Right lobe of liver (tissue), 6 donors: ENCODE results near the gene MAU2. TPM values are rescaled to one million over a fixed set of nuclear protein-coding genes. Genes with fewer than 3 reads are reported as not detected.

ENCODE experiments used
- ATAC-seq, 4 donors: fragments of 200-7000 bp; cut with Tn5 transposase; one replicate each; pipeline ENCODE4 v1.9.1; 2020; ENCODE audit warnings: mild to moderate bottlenecking in 4 of 4, moderate library complexity in 4 of 4
- DNase-seq, 3 donors: peaks; one replicate each; pipeline ENCODE4 v3.0.0-alpha.2; 2020
- H3K27ac ChIP-seq, 3 donors: fragments of 200-600 bp; one replicate each; pipeline ENCODE4 v1.8.0; 2022
- H3K27me3 ChIP-seq, 2 donors: fragments of 200-600 bp; one replicate each; pipeline ENCODE4 v1.8.0; 2022
- H3K36me3 ChIP-seq, 4 donors: fragments of 200-600 bp; sonication (generic) in 1 of 4; one replicate each; pipeline versions ENCODE4 v1.5.1 to v1.8.0; 2017 to 2022; ENCODE audit warnings: control low read depth in 1 of 4
- H3K4me1 ChIP-seq, 4 donors: fragments of 200-600 bp; sonication (generic) in 1 of 4; one replicate each; pipeline versions ENCODE4 v1.5.1 to v1.8.0; 2017 to 2022; ENCODE audit warnings: control low read depth in 1 of 4
- H3K4me3 ChIP-seq, 3 donors: fragments of 200-600 bp; one replicate each; pipeline ENCODE4 v1.8.0; 2022
- H3K9me3 ChIP-seq, 4 donors: fragments of 200-600 bp; sonication (generic) in 1 of 4; one replicate each; pipeline versions ENCODE4 v1.5.1 to v1.8.0; 2017 to 2022; ENCODE audit warnings: control low read depth in 1 of 4
- POLR2A ChIP-seq: fragments of 450-650 bp; IDR thresholded peaks from one replicate; pipeline ENCODE4 v1.6.1; 2017; ENCODE audit warnings: antibody characterized with exemption, mild to moderate bottlenecking
- WGBS: methylation state at CpG from one replicate; pipeline ENCODE4 v1.1.6; 2018; ENCODE audit warnings: low coverage, low lambda C conversion rate; ENCODE audit not compliant: insufficient coverage; ENCODE audit errors: missing lambda C conversion rate; 5-methylcytosine and 5-hydroxymethylcytosine counted together
- intact Hi-C, 2 donors: fragments of 100-400 bp; cut with DNase I; formaldehyde crosslinking; loops; one replicate each; pipeline versions ENCODE4 v1.11.2 to v1.14.1; 2022
- total RNA-seq, 6 experiments: library from RNA; depleted of rRNA in 2 of 6; stranded (reverse); fragments of >200 nt in 2 of 6; fragmentation: NEBNext Ultra II Directional in 3 of 6; extraction: Animal tissue kit (Norgen Biotek cat#: 25700) in 3 of 6; gene quantifications; one replicate each; pipeline versions ENCODE4 v1.1.0 to v1.2.4, GENCODE V29; 2016 to 2023
- TF ChIP-seq, protein P1 (sequence below), 4 donors: fragments of 200-600 bp in 3 of 4; fragments of 450-650 bp in 1 of 4; IDR thresholded peaks; one replicate each; pipeline versions ENCODE4 v1.5.1 to v1.8.0; 2016 to 2022; ENCODE audit warnings: antibody characterized with exemption in 4 of 4, mild to moderate bottlenecking in 2 of 4
- donor health status: DM: no; HTN: yes; CAD: no.
- donor health status: DM: no; HTN: no; CAD: no.
- donor health status: DM: no; HTN: no; CAD: no.
- donor health status: DM: no; HTN: yes; CAD: no.
- donor health status: DM: no; HTN: yes; CAD: no.

Gene MAU2
- total RNA-seq, 6 experiments from 2014 or later = 10.4 to 30.4 (median 19.3) TPM

DNA sequence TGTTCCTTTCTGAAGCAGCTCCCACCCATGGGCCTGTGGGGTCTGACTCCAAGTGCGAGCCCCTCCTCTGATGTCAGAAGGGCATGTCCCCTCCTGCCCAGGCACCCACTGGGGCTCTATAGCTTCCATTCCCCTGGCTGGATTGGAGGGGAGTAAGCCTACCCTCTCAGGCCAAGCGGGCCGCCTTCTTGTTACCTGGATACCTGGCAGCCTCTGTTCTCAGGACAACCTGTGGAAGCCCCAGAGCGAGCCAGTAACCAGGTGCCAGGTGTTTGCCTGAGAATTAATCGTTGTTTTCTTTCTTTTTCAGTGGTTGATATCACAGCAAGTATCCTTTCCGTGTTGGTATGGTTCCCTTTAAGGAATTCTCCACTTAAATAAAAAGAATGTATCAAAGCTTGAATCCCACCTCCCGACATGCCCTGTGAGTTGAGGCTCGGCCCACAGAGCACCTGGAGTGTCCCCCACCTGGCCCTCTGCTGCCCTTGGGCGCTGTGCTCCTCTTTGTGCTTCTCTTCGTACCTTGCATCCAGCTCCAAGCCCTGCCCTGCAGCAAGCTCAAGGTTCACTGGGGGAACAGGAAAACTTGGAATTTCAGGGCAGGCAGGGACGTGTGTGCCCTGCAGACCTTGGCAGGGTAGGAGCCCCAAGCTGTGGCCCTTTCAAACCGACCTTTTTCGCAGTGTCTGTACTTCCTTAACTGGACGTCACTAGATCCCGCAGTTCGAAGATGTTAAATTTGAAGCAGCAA, 15.0 kb downstream of the MAU2 start:
- DNase-seq = no peak
- Histone ChIP-seq H3K27me3 (no peaks in the 10 kb centered on the region), H3K27ac (no peak overlapping the region), H3K4me3 (no peak overlapping the region), H3K9me3 (no peaks in the 10 kb centered on the region), H3K4me1 (no peaks in the 10 kb centered on the region), H3K36me3 (peaks cover 0 to 46% (median 24%) of the 10 kb centered on the region in 4 donors)
- 86% methylated on average over 16 of the region's 16 CpGs for WGBS
- no peak for TF ChIP-seq POLR2A
- TF ChIP-seq, protein P1, sequence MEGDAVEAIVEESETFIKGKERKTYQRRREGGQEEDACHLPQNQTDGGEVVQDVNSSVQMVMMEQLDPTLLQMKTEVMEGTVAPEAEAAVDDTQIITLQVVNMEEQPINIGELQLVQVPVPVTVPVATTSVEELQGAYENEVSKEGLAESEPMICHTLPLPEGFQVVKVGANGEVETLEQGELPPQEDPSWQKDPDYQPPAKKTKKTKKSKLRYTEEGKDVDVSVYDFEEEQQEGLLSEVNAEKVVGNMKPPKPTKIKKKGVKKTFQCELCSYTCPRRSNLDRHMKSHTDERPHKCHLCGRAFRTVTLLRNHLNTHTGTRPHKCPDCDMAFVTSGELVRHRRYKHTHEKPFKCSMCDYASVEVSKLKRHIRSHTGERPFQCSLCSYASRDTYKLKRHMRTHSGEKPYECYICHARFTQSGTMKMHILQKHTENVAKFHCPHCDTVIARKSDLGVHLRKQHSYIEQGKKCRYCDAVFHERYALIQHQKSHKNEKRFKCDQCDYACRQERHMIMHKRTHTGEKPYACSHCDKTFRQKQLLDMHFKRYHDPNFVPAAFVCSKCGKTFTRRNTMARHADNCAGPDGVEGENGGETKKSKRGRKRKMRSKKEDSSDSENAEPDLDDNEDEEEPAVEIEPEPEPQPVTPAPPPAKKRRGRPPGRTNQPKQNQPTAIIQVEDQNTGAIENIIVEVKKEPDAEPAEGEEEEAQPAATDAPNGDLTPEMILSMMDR (IDR thresholded peaks at IDR 0.05) = no peak
- no peak for ATAC-seq
- intact Hi-C loops = no loop called here

DNA sequence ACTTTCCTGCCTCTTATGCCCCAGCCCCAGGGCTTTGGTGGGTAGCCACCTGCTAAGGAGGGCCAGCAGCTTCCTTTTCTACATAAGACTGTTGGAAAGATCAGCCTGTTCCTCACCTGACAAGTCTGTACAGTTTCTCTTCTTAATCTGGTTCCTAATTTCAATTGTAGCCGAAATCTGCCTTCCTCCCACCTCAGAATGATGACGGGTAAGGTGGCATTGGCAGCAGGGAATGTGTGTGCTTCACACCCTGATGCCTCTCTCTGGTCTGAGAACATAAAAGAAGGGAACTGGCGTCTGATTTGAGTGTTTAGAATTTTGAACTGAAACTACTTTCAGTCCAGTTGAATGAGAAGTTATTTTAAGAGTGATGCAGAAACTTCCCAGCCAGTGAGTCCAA, 16.0 kb downstream of the MAU2 start:
- TF ChIP-seq, protein P1 (IDR thresholded peaks at IDR 0.05) = no peak
- TF ChIP-seq POLR2A = no peak
- no peak for ATAC-seq
- Histone ChIP-seq H3K27ac (no peak overlapping the region), H3K9me3 (no peaks in the 10 kb centered on the region), H3K4me3 (no peak overlapping the region), H3K4me1 (no peaks in the 10 kb centered on the region), H3K36me3 (peaks cover 0 to 51% (median 23%) of the 10 kb centered on the region in 4 donors), H3K27me3 (no peaks in the 10 kb centered on the region)
- no peak for DNase-seq
- intact Hi-C loops = no loop called here
- WGBS = 63% methylated on average over 3 of the region's 3 CpGs

DNA sequence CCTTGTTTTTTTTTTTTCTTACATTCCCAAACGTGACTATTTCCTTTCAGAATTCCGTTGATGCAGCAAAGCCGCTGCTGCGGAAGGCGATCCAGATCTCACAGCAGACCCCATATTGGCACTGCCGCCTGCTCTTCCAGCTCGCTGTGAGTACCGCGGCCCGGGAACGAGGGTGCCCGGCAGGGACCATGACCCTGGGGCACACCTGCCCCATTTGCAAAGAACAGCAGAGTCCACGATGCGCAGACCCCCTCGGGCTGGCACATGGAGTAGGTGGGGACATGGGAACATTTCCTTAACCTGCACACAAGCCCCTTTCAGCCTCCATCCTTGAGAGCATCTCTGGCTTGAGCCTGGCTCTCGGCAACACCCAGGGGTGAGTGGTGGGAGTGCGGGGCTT, 16.5 kb downstream of the MAU2 start:
- TF ChIP-seq, protein P1 (IDR thresholded peaks at IDR 0.05) = no peak
- TF ChIP-seq POLR2A = no peak
- intact Hi-C loops = no loop called here
- Histone ChIP-seq H3K4me3 (no peak overlapping the region), H3K27me3 (no peaks in the 10 kb centered on the region), H3K27ac (no peak overlapping the region), H3K9me3 (no peaks in the 10 kb centered on the region), H3K4me1 (no peaks in the 10 kb centered on the region), H3K36me3 (peaks cover 0 to 51% (median 23%) of the 10 kb centered on the region in 4 donors)
- DNase-seq = no peak
- ATAC-seq = no peak
- 90% methylated on average over 14 of the region's 17 CpGs for WGBS

DNA sequence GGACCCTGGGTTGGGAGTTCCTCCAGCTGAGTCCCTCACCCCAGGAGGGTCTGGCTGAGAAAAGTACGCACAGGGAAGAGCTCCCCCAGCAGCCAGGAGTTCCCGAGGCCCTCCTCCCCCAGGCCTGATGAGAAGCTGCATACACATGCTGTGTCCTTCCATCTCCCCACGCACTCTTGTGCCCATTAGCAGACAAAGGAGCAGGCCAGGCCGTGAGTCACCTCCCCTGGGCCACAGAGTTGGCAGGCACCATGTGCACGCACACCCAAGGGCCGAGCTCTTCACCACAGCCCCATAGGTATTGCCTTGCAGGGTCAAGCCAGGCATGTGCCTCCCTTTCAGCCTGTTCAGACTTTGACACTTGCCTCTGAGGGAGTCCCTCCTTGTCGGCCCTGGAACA, 17.5 kb downstream of the MAU2 start:
- Histone ChIP-seq H3K27me3 (no peaks in the 10 kb centered on the region), H3K27ac (no peak overlapping the region), H3K4me1 (no peaks in the 10 kb centered on the region), H3K4me3 (no peak overlapping the region), H3K9me3 (no peaks in the 10 kb centered on the region), H3K36me3 (peaks cover 0 to 55% (median 24%) of the 10 kb centered on the region in 4 donors)
- DNase-seq (no peak), ATAC-seq (no peak)
- 90% methylated on average over 2 of the region's 7 CpGs for WGBS
- intact Hi-C loops = no loop called here
- TF ChIP-seq POLR2A = no peak
- TF ChIP-seq, protein P1 (IDR thresholded peaks at IDR 0.05) = no peak
